Prostate gland (tissue), 2 donors: ENCODE measurements around the gene STK17B.
A peak's percentile ranks its signal among the peaks of the same experiment; 100 is the strongest.

Experiments used
- POLR2A ChIP-seq: fragments of 450-650 bp; IDR thresholded peaks from one replicate; pipeline ENCODE4 v1.6.1; 2016; ENCODE audit warnings: antibody characterized with exemption, mild to moderate bottlenecking
- TF ChIP-seq, protein P1 (sequence below), 4 experiments: fragments of 200-600 bp in 2 of 4; fragments of 450-650 bp in 2 of 4; sonication (generic) in 2 of 4; IDR thresholded peaks; 1 replicate in 3 of 4; 2 replicates in 1 of 4; pipeline ENCODE4 v1.5.1; 2016 to 2019; ENCODE audit warnings: antibody characterized with exemption in 4 of 4, mild to moderate bottlenecking in 2 of 4, moderate library complexity in 2 of 4

GRCh38 chr2:196170213-196170605, 1.2 kb downstream of the STK17B start:
- TF ChIP-seq POLR2A, result peak; percentile 33
- TF ChIP-seq, protein P1, sequence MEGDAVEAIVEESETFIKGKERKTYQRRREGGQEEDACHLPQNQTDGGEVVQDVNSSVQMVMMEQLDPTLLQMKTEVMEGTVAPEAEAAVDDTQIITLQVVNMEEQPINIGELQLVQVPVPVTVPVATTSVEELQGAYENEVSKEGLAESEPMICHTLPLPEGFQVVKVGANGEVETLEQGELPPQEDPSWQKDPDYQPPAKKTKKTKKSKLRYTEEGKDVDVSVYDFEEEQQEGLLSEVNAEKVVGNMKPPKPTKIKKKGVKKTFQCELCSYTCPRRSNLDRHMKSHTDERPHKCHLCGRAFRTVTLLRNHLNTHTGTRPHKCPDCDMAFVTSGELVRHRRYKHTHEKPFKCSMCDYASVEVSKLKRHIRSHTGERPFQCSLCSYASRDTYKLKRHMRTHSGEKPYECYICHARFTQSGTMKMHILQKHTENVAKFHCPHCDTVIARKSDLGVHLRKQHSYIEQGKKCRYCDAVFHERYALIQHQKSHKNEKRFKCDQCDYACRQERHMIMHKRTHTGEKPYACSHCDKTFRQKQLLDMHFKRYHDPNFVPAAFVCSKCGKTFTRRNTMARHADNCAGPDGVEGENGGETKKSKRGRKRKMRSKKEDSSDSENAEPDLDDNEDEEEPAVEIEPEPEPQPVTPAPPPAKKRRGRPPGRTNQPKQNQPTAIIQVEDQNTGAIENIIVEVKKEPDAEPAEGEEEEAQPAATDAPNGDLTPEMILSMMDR (IDR thresholded peaks at IDR 0.05), result peak in 1 of 4 experiments; percentile 5
